ENCODE results near the gene SCG5. TPM values are rescaled to one million over a fixed set of nuclear protein-coding genes. Genes with fewer than 3 reads are reported as not detected.

Gene SCG5
- polyA plus RNA-seq, 2 donors, result 0.35 to 0.37 TPM

DNA sequence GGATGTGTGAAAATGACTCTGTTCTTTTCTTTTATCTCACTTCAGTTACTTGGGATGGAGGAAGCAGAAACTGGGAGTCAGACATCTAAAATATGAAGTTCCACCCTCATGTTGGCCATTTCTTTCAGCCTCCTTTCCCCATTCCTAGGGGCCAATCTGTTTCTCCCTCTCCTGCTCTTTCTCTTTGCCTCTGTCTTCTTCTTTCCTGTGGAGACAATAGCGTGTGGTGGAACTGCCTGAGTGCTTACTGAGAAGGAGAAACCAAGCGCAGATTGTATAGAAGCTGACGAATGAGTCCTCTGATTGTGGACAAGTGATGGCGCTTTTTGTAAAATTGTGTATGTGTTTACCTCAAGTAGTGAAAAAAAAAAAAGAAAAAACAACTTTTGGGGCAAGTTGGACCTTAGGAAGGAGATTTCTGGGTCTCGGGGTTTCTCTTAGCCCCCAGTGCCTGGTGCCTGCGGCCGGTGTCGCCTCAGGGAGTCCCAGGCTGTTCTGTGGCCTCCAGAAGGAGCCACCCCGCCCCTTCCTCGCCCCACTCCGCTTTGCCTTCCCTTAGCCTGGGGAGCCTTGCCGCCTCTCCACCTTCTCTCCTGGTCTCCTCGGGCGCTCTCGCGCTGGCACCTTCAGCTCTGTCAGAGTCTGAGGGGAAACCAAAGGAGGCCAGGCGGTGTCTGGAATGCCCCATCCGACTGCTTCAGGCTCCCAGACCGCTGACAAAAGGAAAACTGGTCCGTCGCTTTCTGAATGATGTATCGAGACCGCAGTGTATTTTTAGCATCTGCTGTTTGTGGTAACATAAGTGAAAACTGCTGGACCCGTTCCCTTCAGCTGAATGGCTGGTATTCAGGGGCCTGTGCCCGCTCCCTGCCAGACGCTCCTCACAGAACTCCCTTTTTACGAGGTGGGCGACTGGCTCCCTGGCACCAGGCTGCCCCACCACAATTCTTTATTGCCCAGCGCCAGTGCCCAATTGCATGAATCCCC is 30.1 kb downstream of the SCG5 start:
- Histone ChIP-seq H3K4me3 (ENCODE audit: low read depth in 1 of 2, low read length in 2 of 2) (no peak overlapping the region), H3K4me1 (ENCODE audit: control insufficient read depth in 2 of 2, insufficient read depth in 2 of 2, low read length in 1 of 2) (no peaks in the 10 kb centered on the region), H3K27ac (ENCODE audit: low read depth in 2 of 2, low read length in 1 of 2) (no peak overlapping the region), H3K27me3 (ENCODE audit: control insufficient read depth in 1 of 2, insufficient read depth in 2 of 2, low read length in 2 of 2) (no peaks in the 10 kb centered on the region), H3K9me3 (ENCODE audit: control insufficient read depth in 2 of 2, insufficient read depth in 1 of 2, low read depth in 1 of 2, low read length in 1 of 2) (no peaks in the 10 kb centered on the region), H3K36me3 (ENCODE audit: control insufficient read depth in 2 of 2, insufficient read depth in 2 of 2, low read length in 1 of 2) (no peaks in the 10 kb centered on the region)
- WGBS, 2 donors, result 87 to 92% methylated on average over 29 of the region's 29 CpGs

DNA sequence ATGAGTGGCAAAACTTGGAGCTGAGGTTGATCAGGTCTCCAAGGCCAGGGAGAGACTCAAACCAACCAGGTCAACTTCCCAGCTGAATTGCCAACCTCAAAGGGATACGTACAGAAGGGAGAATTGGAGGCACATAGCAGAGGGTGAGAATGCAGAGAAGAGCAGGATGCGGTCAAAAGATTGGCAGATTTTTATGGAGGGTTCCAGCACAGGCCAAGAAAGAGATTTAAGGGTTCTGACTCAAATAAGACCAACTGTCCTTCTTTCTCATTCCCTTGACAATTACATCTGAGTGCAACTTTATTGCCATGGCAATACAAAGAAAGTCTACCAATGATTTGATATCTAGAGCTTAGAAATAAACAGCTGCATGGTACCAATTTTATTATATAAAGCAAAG is 33.2 kb downstream of the SCG5 start:
- Histone ChIP-seq H3K9me3 (ENCODE audit: control insufficient read depth in 2 of 2, insufficient read depth in 1 of 2, low read depth in 1 of 2, low read length in 1 of 2) (no peaks in the 10 kb centered on the region), H3K4me1 (ENCODE audit: control insufficient read depth in 2 of 2, insufficient read depth in 2 of 2, low read length in 1 of 2) (no peaks in the 10 kb centered on the region), H3K4me3 (ENCODE audit: low read depth in 1 of 2, low read length in 2 of 2) (no peak overlapping the region), H3K36me3 (ENCODE audit: control insufficient read depth in 2 of 2, insufficient read depth in 2 of 2, low read length in 1 of 2) (no peaks in the 10 kb centered on the region), H3K27ac (ENCODE audit: low read depth in 2 of 2, low read length in 1 of 2) (no peak overlapping the region), H3K27me3 (ENCODE audit: control insufficient read depth in 1 of 2, insufficient read depth in 2 of 2, low read length in 2 of 2) (no peaks in the 10 kb centered on the region)
- 78 to 84% methylated on average over 2 of the region's 2 CpGs for WGBS, 2 donors

DNA sequence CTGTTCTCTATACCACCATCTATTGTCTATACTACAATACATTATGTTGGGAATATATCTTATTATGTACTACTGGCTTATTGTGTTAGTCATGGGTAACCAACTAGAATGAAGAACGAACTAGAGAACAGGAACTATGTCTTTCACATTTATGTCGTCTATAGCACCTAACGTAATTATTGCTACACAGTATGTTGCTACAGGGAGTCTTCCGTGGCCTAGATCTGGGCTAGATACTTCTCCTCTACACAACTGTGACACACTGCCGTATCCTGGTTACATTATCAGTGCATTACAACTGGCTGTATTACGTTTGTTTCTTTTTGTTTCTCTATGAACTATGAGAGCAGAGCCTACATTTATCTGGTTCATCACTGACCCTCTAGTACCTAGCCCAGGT is 34.0 kb downstream of the SCG5 start:
- H3K4me3 ChIP-seq (ENCODE audit: low read depth in 1 of 2, low read length in 2 of 2), result no peak overlapping the region
- no peaks in the 10 kb centered on the region for H3K36me3 ChIP-seq (ENCODE audit: control insufficient read depth in 2 of 2, insufficient read depth in 2 of 2, low read length in 1 of 2)
- peak overlapping the region in 1 of 2 donors; percentile 42 for H3K27ac ChIP-seq (ENCODE audit: low read depth in 2 of 2, low read length in 1 of 2)
- 62 to 74% methylated on average over 6 of the region's 6 CpGs for WGBS, 2 donors
- H3K9me3 ChIP-seq (ENCODE audit: control insufficient read depth in 2 of 2, insufficient read depth in 1 of 2, low read depth in 1 of 2, low read length in 1 of 2), result no peaks in the 10 kb centered on the region
- H3K4me1 ChIP-seq (ENCODE audit: control insufficient read depth in 2 of 2, insufficient read depth in 2 of 2, low read length in 1 of 2), result no peaks in the 10 kb centered on the region
- no peaks in the 10 kb centered on the region for H3K27me3 ChIP-seq (ENCODE audit: control insufficient read depth in 1 of 2, insufficient read depth in 2 of 2, low read length in 2 of 2)

DNA sequence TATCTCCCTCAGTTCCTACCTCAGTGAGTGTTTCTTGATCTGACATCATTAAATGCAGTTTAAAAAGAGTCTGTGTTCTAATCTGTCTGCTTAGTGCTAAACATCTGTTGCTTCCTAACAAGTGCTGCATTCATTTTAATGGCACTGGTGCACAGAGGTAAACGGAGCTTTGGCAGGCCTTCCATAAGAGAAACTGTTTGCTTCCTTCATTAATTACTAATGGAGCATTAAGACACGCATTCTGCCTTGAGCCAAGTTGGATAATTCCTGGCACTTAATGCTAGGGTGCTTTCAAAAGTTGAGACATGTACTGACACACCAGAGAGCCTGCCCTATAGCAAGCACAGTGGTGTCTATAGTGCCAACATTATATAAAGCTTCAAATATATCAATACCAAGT is 34.7 kb downstream of the SCG5 start:
- Histone ChIP-seq H3K27ac (ENCODE audit: low read depth in 2 of 2, low read length in 1 of 2) (no peak overlapping the region), H3K4me1 (ENCODE audit: control insufficient read depth in 2 of 2, insufficient read depth in 2 of 2, low read length in 1 of 2) (no peaks in the 10 kb centered on the region), H3K4me3 (ENCODE audit: low read depth in 1 of 2, low read length in 2 of 2) (no peak overlapping the region), H3K36me3 (ENCODE audit: control insufficient read depth in 2 of 2, insufficient read depth in 2 of 2, low read length in 1 of 2) (no peaks in the 10 kb centered on the region), H3K27me3 (ENCODE audit: control insufficient read depth in 1 of 2, insufficient read depth in 2 of 2, low read length in 2 of 2) (no peaks in the 10 kb centered on the region), H3K9me3 (ENCODE audit: control insufficient read depth in 2 of 2, insufficient read depth in 1 of 2, low read depth in 1 of 2, low read length in 1 of 2) (no peaks in the 10 kb centered on the region)
- 29 to 45% methylated on average over 2 of the region's 2 CpGs for WGBS, 2 donors

DNA sequence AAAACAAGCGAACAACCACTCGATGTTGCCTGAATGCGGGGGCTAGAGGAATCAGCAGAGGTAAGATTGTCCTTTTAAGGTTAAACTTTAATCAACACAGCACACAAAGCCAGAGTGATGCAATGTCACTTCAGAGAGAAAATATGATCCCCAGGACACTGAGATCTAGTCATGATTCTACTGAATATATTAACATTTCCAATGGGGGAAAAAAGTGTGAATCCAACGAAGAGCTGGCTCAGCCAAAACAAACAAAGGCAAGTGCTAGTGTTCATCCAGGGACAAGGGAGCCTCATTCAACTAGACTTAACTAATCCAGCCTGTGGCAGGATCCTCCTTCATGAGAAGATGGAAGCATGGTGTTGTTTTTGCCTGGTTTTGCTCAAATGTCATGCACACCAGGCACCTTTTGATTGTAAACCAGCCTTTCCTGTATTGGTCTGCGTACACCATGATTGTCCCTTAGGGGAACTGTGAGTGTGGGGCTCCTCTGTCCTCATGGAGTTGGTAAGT is 35.8 kb downstream of the SCG5 start:
- H3K27me3 ChIP-seq (ENCODE audit: control insufficient read depth in 1 of 2, insufficient read depth in 2 of 2, low read length in 2 of 2), result no peaks in the 10 kb centered on the region
- no peak overlapping the region for H3K4me3 ChIP-seq (ENCODE audit: low read depth in 1 of 2, low read length in 2 of 2)
- H3K9me3 ChIP-seq (ENCODE audit: control insufficient read depth in 2 of 2, insufficient read depth in 1 of 2, low read depth in 1 of 2, low read length in 1 of 2), result no peaks in the 10 kb centered on the region
- H3K27ac ChIP-seq (ENCODE audit: low read depth in 2 of 2, low read length in 1 of 2), result no peak overlapping the region
- 52 to 55% methylated on average over 5 of the region's 5 CpGs for WGBS, 2 donors
- H3K4me1 ChIP-seq (ENCODE audit: control insufficient read depth in 2 of 2, insufficient read depth in 2 of 2, low read length in 1 of 2), result no peaks in the 10 kb centered on the region
- no peaks in the 10 kb centered on the region for H3K36me3 ChIP-seq (ENCODE audit: control insufficient read depth in 2 of 2, insufficient read depth in 2 of 2, low read length in 1 of 2)

DNA sequence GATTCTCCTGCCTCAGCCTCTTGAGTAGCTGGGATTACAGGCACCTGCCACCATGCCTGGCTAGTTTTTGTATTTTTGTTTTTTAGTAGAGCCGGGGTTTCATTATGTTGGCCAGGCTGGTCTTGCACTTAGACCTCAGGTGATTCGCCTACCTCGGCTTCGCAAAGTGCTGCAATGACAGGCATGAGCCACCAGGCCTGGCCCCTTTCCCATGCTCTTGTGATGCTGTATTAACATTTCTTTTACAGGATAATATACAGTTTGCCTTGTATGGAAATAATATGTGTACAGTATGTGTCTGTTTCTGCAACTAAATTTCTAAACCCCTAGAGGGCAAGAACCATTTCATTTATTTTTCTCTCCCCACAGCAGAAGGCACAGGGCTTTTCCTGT is 37.8 kb downstream of the SCG5 start:
- Histone ChIP-seq H3K4me3 (ENCODE audit: low read depth in 1 of 2, low read length in 2 of 2) (no peak overlapping the region), H3K27me3 (ENCODE audit: control insufficient read depth in 1 of 2, insufficient read depth in 2 of 2, low read length in 2 of 2) (no peaks in the 10 kb centered on the region), H3K9me3 (ENCODE audit: control insufficient read depth in 2 of 2, insufficient read depth in 1 of 2, low read depth in 1 of 2, low read length in 1 of 2) (no peaks in the 10 kb centered on the region), H3K27ac (ENCODE audit: low read depth in 2 of 2, low read length in 1 of 2) (no peak overlapping the region), H3K36me3 (ENCODE audit: control insufficient read depth in 2 of 2, insufficient read depth in 2 of 2, low read length in 1 of 2) (no peaks in the 10 kb centered on the region), H3K4me1 (ENCODE audit: control insufficient read depth in 2 of 2, insufficient read depth in 2 of 2, low read length in 1 of 2) (no peaks in the 10 kb centered on the region)
- WGBS, 2 donors, result 93% methylated on average over 4 of the region's 4 CpGs

DNA sequence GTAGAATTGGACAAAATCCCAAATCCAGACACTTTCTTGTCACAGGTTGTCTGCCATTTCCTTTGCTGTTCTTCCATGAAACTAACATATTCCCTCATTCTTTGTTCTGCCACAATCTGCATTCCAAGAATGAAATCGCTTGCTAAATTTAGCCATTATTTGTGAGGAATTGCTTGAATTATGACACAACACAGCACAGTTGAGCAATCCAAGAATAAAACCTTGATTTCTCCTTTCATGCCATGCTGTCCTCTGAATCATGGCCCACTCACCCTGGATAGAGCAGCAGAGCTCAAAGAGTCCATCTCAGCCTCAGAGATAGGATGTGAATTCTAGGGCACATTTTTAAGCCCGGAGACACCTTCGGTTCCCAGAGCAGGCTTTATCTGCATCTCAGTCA is 41.1 kb downstream of the SCG5 start:
- Histone ChIP-seq H3K27ac (ENCODE audit: low read depth in 2 of 2, low read length in 1 of 2) (no peak overlapping the region), H3K36me3 (ENCODE audit: control insufficient read depth in 2 of 2, insufficient read depth in 2 of 2, low read length in 1 of 2) (no peaks in the 10 kb centered on the region), H3K4me3 (ENCODE audit: low read depth in 1 of 2, low read length in 2 of 2) (no peak overlapping the region), H3K9me3 (ENCODE audit: control insufficient read depth in 2 of 2, insufficient read depth in 1 of 2, low read depth in 1 of 2, low read length in 1 of 2) (no peaks in the 10 kb centered on the region), H3K27me3 (ENCODE audit: control insufficient read depth in 1 of 2, insufficient read depth in 2 of 2, low read length in 2 of 2) (no peaks in the 10 kb centered on the region), H3K4me1 (ENCODE audit: control insufficient read depth in 2 of 2, insufficient read depth in 2 of 2, low read length in 1 of 2) (no peaks in the 10 kb centered on the region)
- 90 to 91% methylated on average over 3 of the region's 3 CpGs for WGBS, 2 donors

DNA sequence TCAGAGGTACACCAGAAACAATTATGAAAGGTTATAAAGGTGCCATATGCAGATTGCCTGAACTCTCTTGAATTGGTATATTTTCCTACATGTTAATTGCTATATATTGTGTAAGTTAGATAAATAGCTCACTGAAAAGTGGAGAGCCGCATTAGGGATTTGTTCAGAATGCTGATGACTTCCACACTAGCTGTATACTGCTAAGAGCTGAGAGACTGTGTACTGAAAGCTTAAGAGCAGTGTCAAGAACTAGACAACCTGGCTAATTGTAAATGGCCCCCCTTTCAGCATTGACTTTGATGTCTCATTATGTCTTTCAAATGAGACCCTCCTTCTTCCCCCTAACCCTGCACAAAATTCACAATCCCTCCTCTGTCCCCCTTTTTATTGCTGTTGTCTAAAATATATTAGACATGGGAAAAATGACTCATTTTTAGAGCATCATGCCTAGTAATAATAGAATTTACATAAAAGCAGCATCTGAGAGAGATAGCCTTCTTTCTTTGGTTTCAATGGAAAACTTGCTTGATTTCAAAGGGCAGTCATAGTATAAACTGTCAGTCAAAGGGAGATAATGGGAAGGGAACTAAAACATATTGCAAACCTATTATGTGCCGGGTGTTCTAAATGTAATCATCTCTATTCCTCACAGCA is 41.6 kb downstream of the SCG5 start:
- Histone ChIP-seq H3K9me3 (ENCODE audit: control insufficient read depth in 2 of 2, insufficient read depth in 1 of 2, low read depth in 1 of 2, low read length in 1 of 2) (no peaks in the 10 kb centered on the region), H3K27me3 (ENCODE audit: control insufficient read depth in 1 of 2, insufficient read depth in 2 of 2, low read length in 2 of 2) (no peaks in the 10 kb centered on the region), H3K4me1 (ENCODE audit: control insufficient read depth in 2 of 2, insufficient read depth in 2 of 2, low read length in 1 of 2) (no peaks in the 10 kb centered on the region), H3K36me3 (ENCODE audit: control insufficient read depth in 2 of 2, insufficient read depth in 2 of 2, low read length in 1 of 2) (no peaks in the 10 kb centered on the region), H3K4me3 (ENCODE audit: low read depth in 1 of 2, low read length in 2 of 2) (no peak overlapping the region), H3K27ac (ENCODE audit: low read depth in 2 of 2, low read length in 1 of 2) (no peak overlapping the region)
- 97% methylated on average over 2 of the region's 2 CpGs for WGBS, 2 donors

DNA sequence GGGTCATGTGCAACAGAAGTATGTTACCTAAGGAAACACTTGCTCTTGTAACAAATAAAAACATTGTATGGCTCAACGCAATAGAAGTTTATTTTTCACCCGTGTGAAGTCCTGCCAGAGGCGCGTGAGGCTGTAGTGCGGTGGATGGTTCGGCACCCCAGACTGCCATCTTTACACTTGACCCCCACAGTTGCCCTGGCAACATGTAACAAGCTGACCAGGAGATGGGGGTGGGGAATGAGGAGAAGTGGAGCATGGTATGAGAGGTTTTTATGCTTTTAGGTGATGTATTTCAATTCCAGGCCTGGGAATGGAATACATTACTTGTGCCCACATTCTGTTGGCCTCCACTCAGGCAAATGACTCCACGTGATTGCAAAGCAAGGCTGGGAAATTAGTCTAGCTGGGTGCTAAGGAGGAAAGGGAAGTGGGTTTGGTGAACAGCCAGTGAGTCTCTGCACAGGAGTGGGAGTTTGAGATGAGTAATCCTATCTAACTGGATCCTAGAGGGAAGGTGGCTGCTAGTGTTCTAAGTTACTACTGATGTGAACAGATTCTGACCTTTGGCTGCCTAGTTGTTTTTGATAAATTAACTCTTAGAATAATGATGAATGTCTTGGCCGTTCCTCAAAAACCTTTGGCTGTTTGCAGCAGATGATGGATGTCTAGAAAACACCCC is 42.5 kb downstream of the SCG5 start:
- Histone ChIP-seq H3K27ac (ENCODE audit: low read depth in 2 of 2, low read length in 1 of 2) (no peak overlapping the region), H3K4me1 (ENCODE audit: control insufficient read depth in 2 of 2, insufficient read depth in 2 of 2, low read length in 1 of 2) (no peaks in the 10 kb centered on the region), H3K4me3 (ENCODE audit: low read depth in 1 of 2, low read length in 2 of 2) (no peak overlapping the region), H3K9me3 (ENCODE audit: control insufficient read depth in 2 of 2, insufficient read depth in 1 of 2, low read depth in 1 of 2, low read length in 1 of 2) (no peaks in the 10 kb centered on the region), H3K27me3 (ENCODE audit: control insufficient read depth in 1 of 2, insufficient read depth in 2 of 2, low read length in 2 of 2) (no peaks in the 10 kb centered on the region), H3K36me3 (ENCODE audit: control insufficient read depth in 2 of 2, insufficient read depth in 2 of 2, low read length in 1 of 2) (no peaks in the 10 kb centered on the region)
- WGBS, 2 donors, result 73 to 81% methylated on average over 8 of the region's 8 CpGs

All from esophagus (tissue), 2 donors.